IPS-18a (cell line): ENCODE results near the gene SSH2.
"Not testable (repeated sequence)": the region's sequence is repeated elsewhere in the genome, so short reads cannot be mapped to it uniquely, and the experiment has no call there.

Experiments
- H3K27ac ChIP-seq: one replicate; pipeline ENCODE4 v1.5.1; 2013; ENCODE audit warnings: low read length
- H3K27me3 ChIP-seq: one replicate; pipeline ENCODE4 v1.6.1; 2013; ENCODE audit warnings: mild to moderate bottlenecking, low read length; ENCODE audit not compliant: control insufficient read depth, insufficient read depth
- H3K36me3 ChIP-seq: one replicate; pipeline ENCODE4 v1.6.1; 2013; ENCODE audit warnings: low read depth, low read length; ENCODE audit not compliant: control insufficient read depth
- H3K4me1 ChIP-seq: one replicate; pipeline ENCODE4 v1.6.1; 2013; ENCODE audit warnings: low read depth, low read length; ENCODE audit not compliant: control insufficient read depth
- H3K4me3 ChIP-seq: one replicate; pipeline ENCODE4 v1.5.1; 2013; ENCODE audit warnings: low read length
- H3K9ac ChIP-seq: one replicate; pipeline ENCODE4 v1.6.1; 2013; ENCODE audit warnings: mild to moderate bottlenecking, low read length, moderate library complexity
- H3K9me3 ChIP-seq: one replicate; pipeline ENCODE4 v1.6.1; 2013; ENCODE audit warnings: low read depth, low read length; ENCODE audit not compliant: control insufficient read depth

Gene SSH2

GRCh38 chr17:29742210-29742513 is 187.9 kb downstream of the SSH2 start:
- H3K27me3 ChIP-seq: no peaks in the 10 kb centered on the region

GRCh38 chr17:29740017-29740416 is 190.0 kb downstream of the SSH2 start:
- Histone ChIP-seq H3K4me1 (peaks cover 3% of the 10 kb centered on the region), H3K27me3 (no peaks in the 10 kb centered on the region), H3K4me3 (no peak overlapping the region), H3K27ac (no peak overlapping the region), H3K36me3 (no peaks in the 10 kb centered on the region), H3K9me3 (no peaks in the 10 kb centered on the region), H3K9ac (no peak overlapping the region)

More at GRCh38 chr17:29742210-29742513, 187.9 kb downstream of the SSH2 start:
- H3K9ac ChIP-seq: no peak overlapping the region
- H3K36me3 ChIP-seq: no peaks in the 10 kb centered on the region
- H3K4me1 ChIP-seq: peaks cover 3% of the 10 kb centered on the region
- H3K27ac ChIP-seq: no peak overlapping the region
- H3K4me3 ChIP-seq: no peak overlapping the region
- H3K9me3 ChIP-seq: no peaks in the 10 kb centered on the region

GRCh38 chr17:29734640-29735039 is 195.4 kb downstream of the SSH2 start:
- Histone ChIP-seq H3K9me3 (no peaks in the 10 kb centered on the region), H3K36me3 (no peaks in the 10 kb centered on the region), H3K4me3 (no peak overlapping the region), H3K27ac (no peak overlapping the region), H3K27me3 (no peaks in the 10 kb centered on the region), H3K9ac (no peak overlapping the region), H3K4me1 (no peaks in the 10 kb centered on the region)

GRCh38 chr17:29733166-29733565 is 196.9 kb downstream of the SSH2 start:
- Histone ChIP-seq H3K27ac (no peak overlapping the region), H3K4me1 (no peaks in the 10 kb centered on the region), H3K9ac (no peak overlapping the region), H3K4me3 (no peak overlapping the region), H3K27me3 (no peaks in the 10 kb centered on the region), H3K9me3 (no peaks in the 10 kb centered on the region), H3K36me3 (no peaks in the 10 kb centered on the region)

- Histone ChIP-seq H3K9me3 (no peaks in the 10 kb centered on the region), H3K9ac (no peak overlapping the region), H3K27ac (no peak overlapping the region), H3K27me3 (no peaks in the 10 kb centered on the region), H3K4me3 (no peak overlapping the region), H3K36me3 (no peaks in the 10 kb centered on the region), H3K4me1 (no peaks in the 10 kb centered on the region)
These were observed 197.4 kb downstream of the SSH2 start for GRCh38 chr17:29732613-29733012.

- Histone ChIP-seq H3K9ac (no peak overlapping the region), H3K4me1 (peaks cover 2% of the 10 kb centered on the region)
These were observed 197.8 kb downstream of the SSH2 start for GRCh38 chr17:29732209-29732608.

GRCh38 chr17:29731589-29731929 is 198.5 kb downstream of the SSH2 start:
- Histone ChIP-seq H3K36me3 (no peaks in the 10 kb centered on the region), H3K4me1 (peaks cover 9% of the 10 kb centered on the region), H3K9me3 (no peaks in the 10 kb centered on the region), H3K27me3 (no peaks in the 10 kb centered on the region), H3K27ac (no peak overlapping the region), H3K4me3 (no peak overlapping the region), H3K9ac (no peak overlapping the region)

More at GRCh38 chr17:29732209-29732608, 197.8 kb downstream of the SSH2 start:
- Histone ChIP-seq H3K27me3 (no peaks in the 10 kb centered on the region), H3K27ac (no peak overlapping the region), H3K36me3 (no peaks in the 10 kb centered on the region), H3K4me3 (no peak overlapping the region), H3K9me3 (no peaks in the 10 kb centered on the region)

GRCh38 chr17:29728490-29728889 is 201.5 kb downstream of the SSH2 start:
- Histone ChIP-seq H3K27ac (no peak overlapping the region), H3K4me3 (no peak overlapping the region), H3K36me3 (no peaks in the 10 kb centered on the region), H3K4me1 (peaks cover 14% of the 10 kb centered on the region), H3K9me3 (no peaks in the 10 kb centered on the region), H3K27me3 (no peaks in the 10 kb centered on the region), H3K9ac (no peak overlapping the region)

GRCh38 chr17:29726715-29727252 is 203.2 kb downstream of the SSH2 start:
- Histone ChIP-seq H3K4me3 (no peak overlapping the region), H3K27me3 (no peaks in the 10 kb centered on the region), H3K36me3 (no peaks in the 10 kb centered on the region), H3K9me3 (no peaks in the 10 kb centered on the region), H3K4me1 (peaks cover 14% of the 10 kb centered on the region), H3K9ac (no peak overlapping the region), H3K27ac (no peak overlapping the region)

GRCh38 chr17:29725408-29725807 is 204.6 kb downstream of the SSH2 start:
- H3K9ac ChIP-seq, H3K9me3 ChIP-seq, H3K27me3 ChIP-seq, H3K4me3 ChIP-seq, H3K27ac ChIP-seq, H3K36me3 ChIP-seq: not testable (repeated sequence)
- peaks cover 23% of the 10 kb centered on the region for H3K4me1 ChIP-seq

- Histone ChIP-seq H3K9ac (no peak overlapping the region), H3K4me1 (peaks cover 26% of the 10 kb centered on the region), H3K36me3 (no peaks in the 10 kb centered on the region), H3K4me3 (no peak overlapping the region), H3K27me3 (no peaks in the 10 kb centered on the region), H3K27ac (no peak overlapping the region), H3K9me3 (no peaks in the 10 kb centered on the region)
These were observed 206.6 kb downstream of the SSH2 start for GRCh38 chr17:29723278-29724047.
